HepG2 (cell line): Measurements from ENCODE around the gene DNASE1. TPM values are rescaled to one million over a fixed set of nuclear protein-coding genes. Genes with fewer than 3 reads are reported as not detected.

ENCODE experiments used
- ATAC-seq: fragments of 200-7000 bp; cut with Tn5 transposase; 3 replicates; pipeline ENCODE4 v1.9.1; 2020; ENCODE audit warnings: mild to moderate bottlenecking, moderate library complexity
- BruUV-seq: library from RNA; stranded (reverse); fragments of 400-500 nt; replicated peaks from 2 replicates; lab custom pipeline; 2021; lab: Mats Ljungman, UMichigan
- CTCF ChIA-PET: fragments of 300-600 bp; formaldehyde crosslinking; extraction: SDS; loops from one replicate; lab custom pipeline; 2021; ENCODE audit warnings: low total read pairs, inconsistent platforms, low intra/inter-chr PET ratio; lab: Yijun Ruan, JAX
- POLR2A ChIA-PET: fragments of 350-600 bp; sonication (Branson Sonifier 250); formaldehyde crosslinking; loops from one replicate; lab custom pipeline; 2020; ENCODE audit warnings: antibody characterized with exemption, inconsistent platforms; lab: Yijun Ruan, JAX
- DNase-seq: peaks from one replicate; pipeline ENCODE4 v3.0.0-alpha.2; 2015; ENCODE audit warnings: low spot score
- FAIRE-seq: peaks from 3 replicates; lab custom pipeline; 2011; peaks lifted over from hg19 to GRCh38; lab: Jason Lieb, UNC
- H2AFZ ChIP-seq: one replicate; pipeline ENCODE4 v1.6.1; 2011; ENCODE audit warnings: low read length, inconsistent platforms
- H3K27ac ChIP-seq: fragments of 300-600 bp; 3 replicates; pipeline ENCODE4 v1.8.0; 2011; ENCODE audit warnings: mixed run types, mild to moderate bottlenecking, mixed read lengths, low read length, inconsistent platforms; ENCODE audit not compliant: insufficient read depth; ENCODE audit errors: extremely low read length
- H3K27me3 ChIP-seq, 2 experiments: fragments of 200-600 bp in 1 of 2; 2 replicates in 1 of 2; 3 replicates in 1 of 2; pipeline versions ENCODE4 v1.6.0 to v1.8.0; 2011; ENCODE audit warnings: low read length in 2 of 2, mild to moderate bottlenecking in 2 of 2, moderate library complexity in 2 of 2, inconsistent platforms in 1 of 2; ENCODE audit not compliant: insufficient read depth in 2 of 2, control insufficient read depth in 1 of 2
- H3K36me3 ChIP-seq, 2 experiments: fragments of 200-600 bp in 1 of 2; replicated peaks in 1 of 2; 2 replicates in 1 of 2; 3 replicates in 1 of 2; pipeline versions ENCODE4 v1.5.1 to v1.8.0; 2011; ENCODE audit warnings: low read length in 2 of 2, inconsistent platforms in 1 of 2; ENCODE audit not compliant: insufficient read depth in 2 of 2, control insufficient read depth in 1 of 2
- H3K4me1 ChIP-seq: 2 replicates; pipeline ENCODE4 v1.5.1; 2012; ENCODE audit warnings: low read length, inconsistent platforms; ENCODE audit not compliant: insufficient read depth
- H3K4me2 ChIP-seq: 2 replicates; pipeline ENCODE4 v1.6.0; 2011; ENCODE audit warnings: low read depth, low read length, inconsistent platforms
- H3K4me3 ChIP-seq, 3 experiments: fragments of 200-600 bp in 1 of 3; sonication (generic), shearing (Covaris generic) in 1 of 3; replicated peaks in 1 of 3; 2 replicates each; pipeline ENCODE4 v1.5.1; 2011 to 2016; ENCODE audit warnings: low read length in 3 of 3, inconsistent platforms in 2 of 3, low read depth in 2 of 3, mild to moderate bottlenecking in 2 of 3, control low read depth in 1 of 3, mixed read lengths in 1 of 3; ENCODE audit not compliant: insufficient read depth in 1 of 3
- H3K79me2 ChIP-seq: one replicate; pipeline ENCODE4 v1.6.1; 2011; ENCODE audit warnings: low read length, inconsistent platforms; ENCODE audit not compliant: insufficient read depth
- H3K9ac ChIP-seq: 2 replicates; pipeline ENCODE4 v1.6.0; 2011; ENCODE audit warnings: mild to moderate bottlenecking, low read depth, low read length, inconsistent platforms; ENCODE audit not compliant: insufficient read depth
- H3K9me3 ChIP-seq: 2 replicates; pipeline ENCODE4 v1.5.1; 2012; ENCODE audit warnings: mild to moderate bottlenecking, low read length
- H4K20me1 ChIP-seq: 2 replicates; pipeline ENCODE4 v1.6.0; 2011; ENCODE audit warnings: inconsistent platforms, mild to moderate bottlenecking, low read length, moderate library complexity; ENCODE audit not compliant: insufficient read depth
- BCL6 ChIP-seq: IDR thresholded peaks from 2 replicates; pipeline ENCODE4 v1.6.1; 2016; ENCODE audit warnings: missing genetic modification reagents, missing compliant biosample characterization
- GATAD1 ChIP-seq: IDR thresholded peaks from 2 replicates; pipeline ENCODE4 v1.6.1; 2016; ENCODE audit warnings: missing genetic modification reagents, missing compliant biosample characterization
- HOXD1 ChIP-seq: sonication (generic); formaldehyde crosslinking; IDR thresholded peaks from 2 replicates; pipeline ENCODE4 v1.5.0; 2020; ENCODE audit warnings: missing genetic modification reagents
- IKZF4 ChIP-seq: sonication (generic); formaldehyde crosslinking; IDR thresholded peaks from 2 replicates; pipeline ENCODE4 v1.5.1; 2020; ENCODE audit warnings: borderline replicate concordance, mild to moderate bottlenecking, low read depth, missing genetic modification reagents; ENCODE audit errors: not compliant biosample characterization
- IRX3 ChIP-seq: sonication (generic); formaldehyde crosslinking; IDR thresholded peaks from 2 replicates; pipeline ENCODE4 v1.8.1; 2023; ENCODE audit warnings: mild to moderate bottlenecking, low read depth, missing genetic modification reagents, borderline replicate concordance
- MEF2D ChIP-seq: sonication (generic); formaldehyde crosslinking; IDR thresholded peaks from 2 replicates; pipeline ENCODE4 v1.5.1; 2020; ENCODE audit warnings: mild to moderate bottlenecking, missing genetic modification reagents
- PCBP2 ChIP-seq: fragments of 200-400 bp; formaldehyde crosslinking; optimal IDR thresholded peaks from 2 replicates; pipeline ENCODE3; 2018; ENCODE audit warnings: low read length, low read depth; ENCODE audit not compliant: poor library complexity, severe bottlenecking
- PHB2 ChIP-seq: fragments of 450-650 bp; IDR thresholded peaks from 2 replicates; pipeline ENCODE4 v1.6.1; 2018; ENCODE audit not compliant: partially characterized antibody
- REL ChIP-seq: sonication (generic); formaldehyde crosslinking; conservative IDR thresholded peaks from 2 replicates; pipeline ENCODE4 v1.8.0; 2022; ENCODE audit warnings: mild to moderate bottlenecking, missing genetic modification reagents, moderate library complexity
- SAP130 ChIP-seq: IDR thresholded peaks from 2 replicates; pipeline ENCODE4 v1.6.1; 2016; ENCODE audit warnings: low read depth
- ZMAT3 ChIP-seq: sonication (generic); formaldehyde crosslinking; conservative IDR thresholded peaks from 2 replicates; pipeline ENCODE4 v1.7.0; 2021; ENCODE audit warnings: missing genetic modification reagents
- ZNF260 ChIP-seq: sonication (generic); formaldehyde crosslinking; IDR thresholded peaks from 2 replicates; pipeline ENCODE4 v1.4.0; 2020; ENCODE audit warnings: missing genetic modification reagents, low read depth, mild to moderate bottlenecking, borderline replicate concordance
- ZNF317 ChIP-seq: sonication (generic); formaldehyde crosslinking; IDR thresholded peaks from 2 replicates; pipeline ENCODE4 v1.5.0; 2020; ENCODE audit warnings: mild to moderate bottlenecking, missing genetic modification reagents
- ZNF460 ChIP-seq: sonication (generic); formaldehyde crosslinking; IDR thresholded peaks from 2 replicates; pipeline ENCODE4 v1.5.1; 2020; ENCODE audit warnings: missing genetic modification reagents, mild to moderate bottlenecking, borderline replicate concordance
- ZNF589 ChIP-seq: sonication (generic); formaldehyde crosslinking; conservative IDR thresholded peaks from 2 replicates; pipeline ENCODE4 v1.8.0; 2022; ENCODE audit warnings: mild to moderate bottlenecking, moderate library complexity, missing genetic modification reagents
- WGBS: methylation state at CpG from one replicate; pipeline ENCODE4 v1.1.6; 2017; ENCODE audit warnings: low lambda C conversion rate; 5-methylcytosine and 5-hydroxymethylcytosine counted together
- in situ Hi-C: cut with HindIII; loops from 2 replicates; pipeline ENCODE4 v1.10.0; 2017; ENCODE audit warnings: low pct_unique_long_range_greater_than_20kb; ENCODE audit not compliant: extremely low pct_ligation_motif_present
- intact Hi-C: fragments of 100-400 bp; cut with micrococcal nuclease; formaldehyde crosslinking; loops from one replicate; pipeline ENCODE4 v1.10.0; 2022; ENCODE audit not compliant: unreplicated experiment
- polyA plus RNA-seq, 8 experiments: library from polyadenylated mRNA; depleted of rRNA in 3 of 8; stranded (reverse) in 7 of 8; unstranded in 1 of 8; fragments of >200 nt; fragmentation: Illumina TruSeq in 4 of 8; extraction: Trizol in 4 of 8; gene quantifications; 2 replicates each; pipeline versions ENCODE4 v1.2.1 to v1.2.3, GENCODE V29; 2011 to 2016; ENCODE audit warnings: low read depth in 4 of 8, missing spikeins in 1 of 8, mixed read lengths in 1 of 8; ENCODE audit not compliant: insufficient read depth in 1 of 8
- total RNA-seq, 5 experiments: library from RNA; depleted of rRNA; stranded (reverse); fragments of >200 nt; fragmentation: Illumina TruSeq; extraction: Trizol; gene quantifications; 2 replicates each; pipeline ENCODE4 v1.2.3, GENCODE V29; 2016; ENCODE audit warnings: low read depth in 1 of 5
- TF ChIP-seq, protein P1 (sequence below): sonication (generic); formaldehyde crosslinking; IDR thresholded peaks from 2 replicates; pipeline ENCODE4 v1.4.0; 2020; ENCODE audit warnings: missing genetic modification reagents
- TF ChIP-seq, protein P2 (sequence below): sonication (generic); formaldehyde crosslinking; IDR thresholded peaks from 2 replicates; pipeline ENCODE4 v1.5.0; 2020; ENCODE audit warnings: mild to moderate bottlenecking, missing genetic modification reagents

DNASE1 gene
- total and polyA plus RNA-seq, 2 of the 13 experiments (the other 11 are each of a cell fraction or from before 2014, with no cell fraction given), result 7.1 to 11.1 TPM

DNA sequence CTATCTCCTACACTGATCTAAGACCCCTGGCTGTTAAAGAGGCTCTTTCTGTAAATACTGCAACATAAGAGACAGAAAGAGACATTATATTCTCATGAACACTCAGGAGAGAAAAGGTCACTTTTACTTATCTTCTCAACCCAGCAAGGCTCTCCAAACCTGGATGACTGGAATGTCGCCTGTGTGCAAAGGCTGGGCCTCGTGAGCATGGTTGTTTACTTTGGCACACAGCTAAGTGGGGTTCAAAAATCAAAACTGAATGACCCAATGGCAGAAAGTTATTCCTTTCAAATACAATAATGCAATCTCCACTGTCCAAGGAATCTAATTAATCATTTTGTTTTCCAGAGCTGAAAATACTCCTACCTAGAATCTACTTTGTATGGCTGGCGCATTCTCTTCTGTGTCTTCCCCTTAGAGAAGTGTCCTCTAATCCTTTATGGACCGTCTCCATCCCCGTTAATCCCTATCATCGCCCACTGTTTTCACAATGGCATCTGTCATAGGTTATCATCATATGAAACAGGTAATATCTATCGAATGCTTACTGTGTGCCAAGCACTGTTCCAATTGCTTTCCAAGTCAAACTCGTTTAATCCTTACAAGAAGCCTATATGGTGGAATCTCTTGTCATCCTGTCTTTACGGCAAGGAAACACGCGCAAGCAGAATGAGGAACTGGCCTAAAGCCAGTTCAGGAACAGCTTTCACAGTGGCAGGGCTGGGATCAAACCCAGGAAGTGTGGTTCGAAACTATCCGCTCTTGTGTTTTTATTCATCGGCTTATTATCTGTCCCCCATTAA, 44.4 kb upstream of the DNASE1 start (continued):
- TF ChIP-seq IRX3 (CRISPR knock-in tag) (no peak), PCBP2 (no peak), BCL6 (CRISPR knock-in tag) (peak; percentile 59), IKZF4 (CRISPR knock-in tag) (no peak)
- TF ChIP-seq, protein P1, sequence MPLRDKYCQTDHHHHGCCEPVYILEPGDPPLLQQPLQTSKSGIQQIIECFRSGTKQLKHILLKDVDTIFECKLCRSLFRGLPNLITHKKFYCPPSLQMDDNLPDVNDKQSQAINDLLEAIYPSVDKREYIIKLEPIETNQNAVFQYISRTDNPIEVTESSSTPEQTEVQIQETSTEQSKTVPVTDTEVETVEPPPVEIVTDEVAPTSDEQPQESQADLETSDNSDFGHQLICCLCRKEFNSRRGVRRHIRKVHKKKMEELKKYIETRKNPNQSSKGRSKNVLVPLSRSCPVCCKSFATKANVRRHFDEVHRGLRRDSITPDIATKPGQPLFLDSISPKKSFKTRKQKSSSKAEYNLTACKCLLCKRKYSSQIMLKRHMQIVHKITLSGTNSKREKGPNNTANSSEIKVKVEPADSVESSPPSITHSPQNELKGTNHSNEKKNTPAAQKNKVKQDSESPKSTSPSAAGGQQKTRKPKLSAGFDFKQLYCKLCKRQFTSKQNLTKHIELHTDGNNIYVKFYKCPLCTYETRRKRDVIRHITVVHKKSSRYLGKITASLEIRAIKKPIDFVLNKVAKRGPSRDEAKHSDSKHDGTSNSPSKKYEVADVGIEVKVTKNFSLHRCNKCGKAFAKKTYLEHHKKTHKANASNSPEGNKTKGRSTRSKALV (CRISPR knock-in tag), result no peak

DNA sequence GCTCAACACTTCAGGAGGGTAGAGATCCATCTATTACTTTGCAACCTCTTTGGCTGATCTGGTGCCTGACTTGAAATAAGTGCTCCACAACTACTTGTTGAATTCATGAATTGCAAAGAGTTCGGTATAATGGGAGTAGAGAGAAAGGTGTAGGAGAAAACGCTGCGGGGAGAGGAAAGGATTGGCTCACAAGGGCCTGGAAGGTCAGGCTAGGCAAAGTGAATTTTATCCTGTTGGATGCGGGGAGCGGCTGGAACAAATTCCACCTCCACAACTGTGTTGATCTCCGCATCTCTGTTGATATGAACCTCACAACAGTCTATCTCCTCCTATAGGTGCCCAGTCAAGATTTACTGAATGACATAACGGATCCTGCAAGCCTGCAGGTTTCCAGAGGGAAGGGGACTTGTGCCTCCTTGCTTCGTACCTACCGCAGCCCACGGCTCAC, 43.8 kb upstream of the DNASE1 start:
- Histone ChIP-seq H3K4me1 (peaks cover 57% of the 10 kb centered on the region), H3K9ac (peak overlapping the region; percentile 82), H3K4me3 (peak overlapping the region; percentile 83 to 99 (median 96)), H3K36me3 (peaks cover 0 to 1% of the 10 kb centered on the region in 2 experiments; a peak in 1 of 5 replicates), H4K20me1 (no peaks in the 10 kb centered on the region), H2AFZ (peak overlapping the region; percentile 35), H3K79me2 (peaks cover 33% of the 10 kb centered on the region), H3K27ac (peak overlapping the region; percentile 69), H3K4me2 (peak overlapping the region; percentile 89), H3K27me3 (no peaks in the 10 kb centered on the region; a peak in 1 of 5 replicates), H3K9me3 (no peaks in the 10 kb centered on the region)
- DNase-seq (no peak), ATAC-seq (peak; percentile 67), FAIRE-seq (no peak)
- under 1% methylated on average over 9 of the region's 10 CpGs for WGBS
- POLR2A ChIA-PET, result interaction anchor here (1.6 kb wide), 1 partner anchor 14 kb away, joined by 3 read pairs; no protein-coding TSS in a partner anchor
- in situ Hi-C loops, result no loop called here
- intact Hi-C loops, result no loop called here
- BruUV-seq, result no TSS peak
- CTCF ChIA-PET, result no interaction called here
- TF ChIP-seq ZNF460 (CRISPR knock-in tag), result no peak
- TF ChIP-seq PHB2, result no peak
- 0 out of 2 replicates have a peak, but pooled peaks have one; percentile 11 for TF ChIP-seq ZMAT3 (CRISPR knock-in tag)
- no peak for TF ChIP-seq ZNF260 (CRISPR knock-in tag)
- TF ChIP-seq REL (CRISPR knock-in tag), result no peak
- TF ChIP-seq MEF2D (CRISPR knock-in tag), result no peak
- TF ChIP-seq ZNF317 (CRISPR knock-in tag), result no peak
- TF ChIP-seq ZNF589, result no peak
- peak; percentile 42; the same call in 1 of the 2 replicates for TF ChIP-seq SAP130 (CRISPR knock-in tag)
- no peak for TF ChIP-seq HOXD1 (CRISPR knock-in tag)
- TF ChIP-seq, protein P2, sequence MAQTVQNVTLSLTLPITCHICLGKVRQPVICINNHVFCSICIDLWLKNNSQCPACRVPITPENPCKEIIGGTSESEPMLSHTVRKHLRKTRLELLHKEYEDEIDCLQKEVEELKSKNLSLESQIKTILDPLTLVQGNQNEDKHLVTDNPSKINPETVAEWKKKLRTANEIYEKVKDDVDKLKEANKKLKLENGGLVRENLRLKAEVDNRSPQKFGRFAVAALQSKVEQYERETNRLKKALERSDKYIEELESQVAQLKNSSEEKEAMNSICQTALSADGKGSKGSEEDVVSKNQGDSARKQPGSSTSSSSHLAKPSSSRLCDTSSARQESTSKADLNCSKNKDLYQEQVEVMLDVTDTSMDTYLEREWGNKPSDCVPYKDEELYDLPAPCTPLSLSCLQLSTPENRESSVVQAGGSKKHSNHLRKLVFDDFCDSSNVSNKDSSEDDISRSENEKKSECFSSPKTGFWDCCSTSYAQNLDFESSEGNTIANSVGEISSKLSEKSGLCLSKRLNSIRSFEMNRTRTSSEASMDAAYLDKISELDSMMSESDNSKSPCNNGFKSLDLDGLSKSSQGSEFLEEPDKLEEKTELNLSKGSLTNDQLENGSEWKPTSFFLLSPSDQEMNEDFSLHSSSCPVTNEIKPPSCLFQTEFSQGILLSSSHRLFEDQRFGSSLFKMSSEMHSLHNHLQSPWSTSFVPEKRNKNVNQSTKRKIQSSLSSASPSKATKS (CRISPR knock-in tag), result no peak
- TF ChIP-seq GATAD1 (CRISPR knock-in tag), result no peak
